NOMO-1 treated with DMSO at 0.1 percent for 48 hours (cell line): Measurements from ENCODE around the gene CD69.
A peak's percentile ranks its signal among the peaks of the same experiment; 100 is the strongest.
"Not testable (repeated sequence)": the region's sequence is repeated elsewhere in the genome, so short reads cannot be mapped to it uniquely, and the experiment has no call there.

Experiments
- DNase-seq: peaks from one replicate; lab custom pipeline; 2025; ENCODE audit not compliant: unreplicated experiment; lab: John Stamatoyannopoulos, UW

CD69 gene

GRCh38 chr12:9724023-9724422, 36.7 kb downstream of the CD69 start:
- DNase-seq, result no peak

GRCh38 chr12:9721394-9722092, 39.2 kb downstream of the CD69 start:
- peak; percentile 80 for DNase-seq

GRCh38 chr12:9719790-9720189, 40.9 kb downstream of the CD69 start:
- no peak for DNase-seq

- DNase-seq, result no peak
Measured at GRCh38 chr12:9718968-9719367, 41.7 kb downstream of the CD69 start.

- DNase-seq, result no peak
Measured at GRCh38 chr12:9717070-9717925, 43.4 kb downstream of the CD69 start.

GRCh38 chr12:9713032-9713558, 47.6 kb downstream of the CD69 start:
- DNase-seq, result not testable (repeated sequence)

- DNase-seq, result no peak
Measured at GRCh38 chr12:9711664-9712063, 49.0 kb downstream of the CD69 start.

GRCh38 chr12:9710584-9711375, 49.9 kb downstream of the CD69 start:
- no peak for DNase-seq

GRCh38 chr12:9708853-9709252, 51.8 kb downstream of the CD69 start:
- no peak for DNase-seq

GRCh38 chr12:9707864-9708808, 52.6 kb downstream of the CD69 start:
- peak; percentile 35 for DNase-seq

GRCh38 chr12:9707356-9707755, 53.3 kb downstream of the CD69 start:
- DNase-seq, result no peak

- DNase-seq, result no peak
Measured at GRCh38 chr12:9706086-9706685, 54.5 kb downstream of the CD69 start.

GRCh38 chr12:9704561-9704960, 56.1 kb downstream of the CD69 start:
- not testable (repeated sequence) for DNase-seq
